Fibroblast of the aortic adventitia (primary cell): ENCODE results near the gene MAP1S. TPM values are rescaled to one million over a fixed set of nuclear protein-coding genes. Genes with fewer than 3 reads are reported as not detected.

Experiments
- DNase-seq: peaks from one replicate; pipeline ENCODE4 v3.0.0-alpha.2; 2010; ENCODE audit warnings: low read depth
- H3K4me3 ChIP-seq: 2 replicates; pipeline ENCODE4 v1.5.1; 2011; ENCODE audit warnings: low read depth, mild to moderate bottlenecking, control low read depth, low read length, moderate library complexity
- total RNA-seq: library from RNA; depleted of rRNA; stranded (reverse); fragments of >200 nt; gene quantifications from 2 replicates; pipeline ENCODE4 v1.2.3, GENCODE V29; 2012; ENCODE audit warnings: low replicate concordance
- TF ChIP-seq, protein P1 (sequence below): IDR thresholded peaks from 2 replicates; pipeline ENCODE4 v1.5.1; 2011; ENCODE audit warnings: mild to moderate bottlenecking, low read length, control low read depth, inconsistent platforms; ENCODE audit not compliant: insufficient read depth

MAP1S gene
- total RNA-seq, 1 donor: 19.3 TPM

DNA sequence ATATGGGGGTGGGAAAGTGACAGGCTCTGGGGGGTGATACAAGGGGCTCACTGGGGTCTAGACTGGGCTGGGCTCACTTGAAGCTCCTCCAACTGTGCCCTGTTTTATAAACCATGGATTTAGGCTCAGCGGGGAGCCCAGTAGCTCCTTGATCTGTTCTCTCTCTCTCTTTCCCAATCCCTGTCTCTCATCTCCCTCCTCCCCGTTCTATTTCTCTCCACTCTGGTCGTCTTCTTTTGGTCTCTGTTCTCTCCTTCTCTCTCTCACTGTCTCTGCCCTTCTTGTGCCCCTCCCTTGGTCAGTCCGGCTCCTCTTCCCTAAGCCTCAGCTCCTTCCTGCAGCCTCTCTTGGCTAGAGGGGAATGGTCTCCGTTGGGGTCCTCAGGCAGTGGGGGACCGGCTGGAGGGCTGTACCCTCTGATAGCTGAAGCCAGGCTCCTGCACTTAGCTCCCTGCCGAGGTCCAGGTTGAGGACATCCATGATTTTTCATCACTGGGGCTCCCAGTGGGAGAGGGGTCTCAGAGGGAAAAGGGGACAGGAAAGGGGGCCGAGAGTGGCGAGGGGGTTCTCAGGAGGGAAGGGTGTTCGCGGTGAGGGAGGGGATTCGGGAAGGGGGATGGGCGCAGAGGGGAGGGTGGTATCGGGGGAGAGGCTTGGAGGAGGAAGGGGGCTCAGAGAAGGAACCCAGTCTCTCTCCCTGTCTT is 39.6 kb upstream of the MAP1S start:
- H3K4me3 ChIP-seq: peak overlapping the region; percentile 40
- TF ChIP-seq, protein P1, sequence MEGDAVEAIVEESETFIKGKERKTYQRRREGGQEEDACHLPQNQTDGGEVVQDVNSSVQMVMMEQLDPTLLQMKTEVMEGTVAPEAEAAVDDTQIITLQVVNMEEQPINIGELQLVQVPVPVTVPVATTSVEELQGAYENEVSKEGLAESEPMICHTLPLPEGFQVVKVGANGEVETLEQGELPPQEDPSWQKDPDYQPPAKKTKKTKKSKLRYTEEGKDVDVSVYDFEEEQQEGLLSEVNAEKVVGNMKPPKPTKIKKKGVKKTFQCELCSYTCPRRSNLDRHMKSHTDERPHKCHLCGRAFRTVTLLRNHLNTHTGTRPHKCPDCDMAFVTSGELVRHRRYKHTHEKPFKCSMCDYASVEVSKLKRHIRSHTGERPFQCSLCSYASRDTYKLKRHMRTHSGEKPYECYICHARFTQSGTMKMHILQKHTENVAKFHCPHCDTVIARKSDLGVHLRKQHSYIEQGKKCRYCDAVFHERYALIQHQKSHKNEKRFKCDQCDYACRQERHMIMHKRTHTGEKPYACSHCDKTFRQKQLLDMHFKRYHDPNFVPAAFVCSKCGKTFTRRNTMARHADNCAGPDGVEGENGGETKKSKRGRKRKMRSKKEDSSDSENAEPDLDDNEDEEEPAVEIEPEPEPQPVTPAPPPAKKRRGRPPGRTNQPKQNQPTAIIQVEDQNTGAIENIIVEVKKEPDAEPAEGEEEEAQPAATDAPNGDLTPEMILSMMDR: no peak
- DNase-seq: no peak

- H3K4me3 ChIP-seq: peak overlapping the region; percentile 40
- peak; percentile 62 for DNase-seq
- TF ChIP-seq, protein P1: no peak
Measured at GRCh38 chr19:17680230-17680722, 39.0 kb upstream of the MAP1S start.

- peak; percentile 60 for DNase-seq
- H3K4me3 ChIP-seq: no peak overlapping the region
- TF ChIP-seq, protein P1: no peak
Measured at GRCh38 chr19:17681505-17682125, 37.7 kb upstream of the MAP1S start.

DNA sequence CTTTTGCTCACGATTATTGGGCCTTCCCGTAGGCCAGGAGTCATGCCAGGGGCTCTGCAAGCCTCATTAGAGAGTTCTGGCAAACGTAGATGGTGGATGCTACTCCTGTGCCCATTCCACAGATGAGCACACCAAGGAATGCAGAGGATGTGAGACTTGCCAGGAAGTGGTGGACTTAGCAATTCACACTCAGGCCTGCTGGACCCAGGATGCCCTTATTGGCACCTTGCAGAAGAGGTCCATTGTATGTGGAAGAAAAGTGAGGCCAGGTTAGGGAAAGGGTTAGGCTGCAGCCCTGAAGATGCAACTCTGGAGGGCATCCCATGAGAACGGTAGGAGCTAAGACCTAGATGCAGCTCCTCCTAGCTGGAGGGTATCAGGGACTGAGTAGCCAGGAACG is 37.0 kb upstream of the MAP1S start:
- TF ChIP-seq, protein P1: no peak
- no peak for DNase-seq
- H3K4me3 ChIP-seq: no peak overlapping the region

DNA sequence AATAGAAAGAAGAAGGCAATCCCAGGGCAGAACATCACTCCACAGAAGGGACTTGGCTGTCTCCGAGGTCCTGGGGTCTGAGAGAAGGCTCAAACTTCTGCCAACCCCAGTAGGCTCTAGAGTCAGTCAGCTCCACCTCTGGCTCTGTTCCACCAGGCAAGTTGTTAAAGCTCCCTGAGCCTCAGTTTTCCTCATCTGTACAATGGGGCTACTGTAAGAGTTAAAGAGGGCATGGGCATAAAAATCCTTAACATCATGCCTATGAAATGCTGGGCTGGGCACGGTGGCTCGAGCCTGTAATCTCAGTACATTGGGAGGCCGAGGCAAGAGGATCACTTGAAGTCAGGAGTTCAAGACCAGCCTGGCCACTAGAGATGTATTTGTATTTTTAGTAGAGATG is 36.2 kb upstream of the MAP1S start:
- no peak overlapping the region for H3K4me3 ChIP-seq
- no peak for DNase-seq
- TF ChIP-seq, protein P1: no peak

DNA sequence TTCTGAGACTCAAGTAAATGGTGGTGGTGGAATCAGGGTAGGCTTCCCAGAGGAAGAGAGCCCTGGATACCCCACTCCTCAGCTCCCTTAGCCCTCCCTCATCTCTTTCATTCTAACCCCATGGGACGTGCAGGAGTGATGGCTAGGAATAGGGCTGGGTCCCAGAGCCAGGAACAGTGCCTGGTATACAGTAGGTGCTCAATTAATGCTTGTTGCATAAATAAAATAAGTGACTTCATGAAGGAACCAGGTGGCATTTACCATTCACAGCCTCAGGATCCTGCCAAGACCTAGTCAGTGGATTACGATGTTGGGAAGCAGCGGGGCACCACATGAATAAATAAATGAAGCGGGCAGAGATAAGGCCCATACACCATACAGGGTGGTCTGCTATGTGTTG is 35.0 kb upstream of the MAP1S start:
- no peak overlapping the region for H3K4me3 ChIP-seq
- TF ChIP-seq, protein P1: no peak
- no peak for DNase-seq
